ENCODE results near the gene SLC29A3. TPM values are rescaled to one million over a fixed set of nuclear protein-coding genes. Genes with fewer than 3 reads are reported as not detected.

The SLC29A3 gene
- total and polyA plus RNA-seq, 2 experiments from 2014 or later: 10.3 to 12.3 TPM

DNA sequence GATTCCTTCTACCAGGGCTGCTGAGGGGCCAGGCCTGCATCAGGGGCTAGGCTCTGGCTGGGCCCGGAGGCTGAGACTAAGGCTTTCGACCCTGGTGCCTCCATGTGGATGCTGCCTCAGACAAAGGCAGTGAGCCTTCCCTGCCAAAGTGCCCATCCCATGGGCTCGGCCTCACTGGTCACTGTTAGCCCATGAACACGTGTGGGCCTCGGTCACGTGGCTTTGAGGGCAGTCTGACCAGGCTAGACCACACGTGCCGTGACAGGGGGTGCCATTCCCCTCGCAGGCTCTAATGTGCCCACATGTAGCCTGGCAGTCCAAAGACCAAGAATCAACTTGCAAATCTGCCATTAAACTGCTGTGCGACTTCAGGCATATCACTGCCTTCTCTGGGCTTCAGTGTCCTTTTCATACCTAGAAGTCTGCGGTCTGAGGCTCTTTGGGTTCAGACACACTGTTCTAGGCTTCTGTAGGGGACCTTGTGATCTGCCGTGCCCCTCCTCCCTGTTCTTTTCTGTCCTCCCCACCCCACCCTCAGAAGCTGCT, 17.6 kb upstream of the SLC29A3 start (continued):
- no peak for TF ChIP-seq CTCF (conservative IDR thresholded peaks at IDR 0.05; ENCODE audit: low read depth in 2 of 2)
- TF ChIP-seq JUNB (IDR thresholded peaks at IDR 0.05; ENCODE audit: unreplicated experiment): no peak
- TF ChIP-seq, protein P1, sequence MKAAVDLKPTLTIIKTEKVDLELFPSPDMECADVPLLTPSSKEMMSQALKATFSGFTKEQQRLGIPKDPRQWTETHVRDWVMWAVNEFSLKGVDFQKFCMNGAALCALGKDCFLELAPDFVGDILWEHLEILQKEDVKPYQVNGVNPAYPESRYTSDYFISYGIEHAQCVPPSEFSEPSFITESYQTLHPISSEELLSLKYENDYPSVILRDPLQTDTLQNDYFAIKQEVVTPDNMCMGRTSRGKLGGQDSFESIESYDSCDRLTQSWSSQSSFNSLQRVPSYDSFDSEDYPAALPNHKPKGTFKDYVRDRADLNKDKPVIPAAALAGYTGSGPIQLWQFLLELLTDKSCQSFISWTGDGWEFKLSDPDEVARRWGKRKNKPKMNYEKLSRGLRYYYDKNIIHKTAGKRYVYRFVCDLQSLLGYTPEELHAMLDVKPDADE (IDR thresholded peaks at IDR 0.05): no peak
- TF ChIP-seq ZNF114 (CRISPR knock-in tag; IDR thresholded peaks at IDR 0.05): no peak
- no peak for TF ChIP-seq POLR2AphosphoS5 (IDR thresholded peaks at IDR 0.05; ENCODE audit: low read depth)

GRCh38 chr10:71302451-71302850, 16.6 kb upstream of the SLC29A3 start:
- DNase-seq (ENCODE audit: low spot score): no peak
- Histone ChIP-seq H3K27ac (ENCODE audit: low read depth) (no peak overlapping the region), H3K36me3 (ENCODE audit: insufficient read depth) (no peaks in the 10 kb centered on the region), H3K27me3 (ENCODE audit: insufficient read depth) (no peaks in the 10 kb centered on the region), H3K79me2 (replicated peaks; ENCODE audit: insufficient read depth) (no peaks in the 10 kb centered on the region), H4K20me1 (replicated peaks; ENCODE audit: insufficient read depth) (peaks cover 4% of the 10 kb centered on the region; the same call in 1 of the 2 replicates), H3K9me2 (ENCODE audit: insufficient read depth) (no peaks in the 10 kb centered on the region), H3K4me1 (ENCODE audit: insufficient read depth) (no peaks in the 10 kb centered on the region), H3K4me3 (no peak overlapping the region), H2AFZ (no peak overlapping the region), H3F3A (replicated peaks; ENCODE audit: low read depth) (no peaks in the 10 kb centered on the region), H3K4me2 (no peak overlapping the region)
- H3K4me3 Mint-ChIP-seq: no peak overlapping the region
- H3K27ac Mint-ChIP-seq: no peak overlapping the region
- no peak for ATAC-seq
- H3K9me3 Mint-ChIP-seq: no peaks in the 10 kb centered on the region
- H3K4me1 Mint-ChIP-seq: no peaks in the 10 kb centered on the region
- H3K36me3 Mint-ChIP-seq (ENCODE audit: low read depth): peaks cover 20% of the 10 kb centered on the region
- peaks cover 5% of the 10 kb centered on the region for H3K27me3 Mint-ChIP-seq (ENCODE audit: insufficient read depth, low read depth, poor library complexity)
- TF ChIP-seq STAT1 (IDR thresholded peaks at IDR 0.05; ENCODE audit: unreplicated experiment) (no peak), JUNB (IDR thresholded peaks at IDR 0.05; ENCODE audit: unreplicated experiment) (no peak), POLR2AphosphoS5 (IDR thresholded peaks at IDR 0.05; ENCODE audit: low read depth) (no peak), ZNF462 (CRISPR knock-in tag; IDR thresholded peaks at IDR 0.05) (no peak), CREB1 (CRISPR knock-in tag; IDR thresholded peaks at IDR 0.05; ENCODE audit: low read depth) (no peak), NANOG (IDR thresholded peaks at IDR 0.05; ENCODE audit: borderline replicate concordance) (no peak), ZNF331 (CRISPR knock-in tag; IDR thresholded peaks at IDR 0.05; ENCODE audit: low read depth) (no peak), REST (IDR thresholded peaks at IDR 0.05; ENCODE audit: unreplicated experiment) (no peak)
- TF ChIP-seq, protein P1 (IDR thresholded peaks at IDR 0.05): no peak

All from GM23338 (cell line).